MM.1S (cell line): Measurements from ENCODE around the gene HSD17B7.

Source experiments
- EZH2phosphoT487 ChIP-seq: fragments of 300-600 bp; sonication (generic); IDR thresholded peaks from 2 replicates; pipeline ENCODE4 v1.6.1; 2018; ENCODE audit warnings: antibody characterized with exemption, low read length
- TF ChIP-seq, protein P1 (sequence below): fragments of 300-600 bp; sonication (generic); IDR thresholded peaks from 2 replicates; pipeline ENCODE4 v1.5.1; 2016; ENCODE audit warnings: antibody characterized with exemption, low read length, mixed read lengths

DNA sequence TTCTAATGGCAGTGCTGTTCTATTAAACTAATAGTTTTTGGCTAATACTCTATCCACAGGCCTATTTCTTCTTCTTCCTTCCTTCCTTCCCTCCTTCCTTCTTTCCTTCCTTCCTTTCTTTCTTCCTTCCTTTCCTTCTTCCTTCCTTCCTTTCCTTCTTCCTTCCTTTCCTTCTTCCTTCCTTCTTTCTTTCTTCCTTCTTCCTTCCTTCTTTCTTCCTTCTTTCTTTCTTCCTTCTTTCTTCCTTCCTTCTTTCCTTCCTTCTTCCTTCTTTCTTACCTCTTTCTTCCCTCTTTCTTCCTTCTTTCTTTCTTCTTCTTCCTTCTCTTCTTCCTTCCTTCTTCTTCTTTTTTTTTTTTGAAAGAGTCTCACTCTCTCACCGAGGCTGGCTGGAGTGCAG is 38.8 kb downstream of the HSD17B7 start:
- TF ChIP-seq, protein P1, sequence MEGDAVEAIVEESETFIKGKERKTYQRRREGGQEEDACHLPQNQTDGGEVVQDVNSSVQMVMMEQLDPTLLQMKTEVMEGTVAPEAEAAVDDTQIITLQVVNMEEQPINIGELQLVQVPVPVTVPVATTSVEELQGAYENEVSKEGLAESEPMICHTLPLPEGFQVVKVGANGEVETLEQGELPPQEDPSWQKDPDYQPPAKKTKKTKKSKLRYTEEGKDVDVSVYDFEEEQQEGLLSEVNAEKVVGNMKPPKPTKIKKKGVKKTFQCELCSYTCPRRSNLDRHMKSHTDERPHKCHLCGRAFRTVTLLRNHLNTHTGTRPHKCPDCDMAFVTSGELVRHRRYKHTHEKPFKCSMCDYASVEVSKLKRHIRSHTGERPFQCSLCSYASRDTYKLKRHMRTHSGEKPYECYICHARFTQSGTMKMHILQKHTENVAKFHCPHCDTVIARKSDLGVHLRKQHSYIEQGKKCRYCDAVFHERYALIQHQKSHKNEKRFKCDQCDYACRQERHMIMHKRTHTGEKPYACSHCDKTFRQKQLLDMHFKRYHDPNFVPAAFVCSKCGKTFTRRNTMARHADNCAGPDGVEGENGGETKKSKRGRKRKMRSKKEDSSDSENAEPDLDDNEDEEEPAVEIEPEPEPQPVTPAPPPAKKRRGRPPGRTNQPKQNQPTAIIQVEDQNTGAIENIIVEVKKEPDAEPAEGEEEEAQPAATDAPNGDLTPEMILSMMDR, result no peak
- TF ChIP-seq EZH2phosphoT487, result no peak
